Stimulated activated memory B cell treated with anti-CD40 and anti-IgM and Interleukin-4, amounts not matched to agents 10 μg/mL and 1 μg/mL and 100 μg/mL, for 72 hours (primary cell): Measurements from ENCODE around the gene EPX.

ENCODE experiments used
- ATAC-seq: fragments of 150-1000 bp; cut with Tn5 transposase; 2 replicates; pipeline ENCODE4 v1.10.0; 2021
- H3K27ac Mint-ChIP-seq: one replicate; pipeline ENCODE4 v1.8.0; 2022; ENCODE audit warnings: mild to moderate bottlenecking, mixed read lengths
- H3K27me3 Mint-ChIP-seq: one replicate; pipeline ENCODE4 v1.8.0; 2022; ENCODE audit warnings: mixed read lengths
- H3K36me3 Mint-ChIP-seq: one replicate; pipeline ENCODE4 v1.8.0; 2022; ENCODE audit warnings: mixed read lengths
- H3K4me1 Mint-ChIP-seq: one replicate; pipeline ENCODE4 v1.8.0; 2022; ENCODE audit warnings: mixed read lengths
- H3K4me3 Mint-ChIP-seq: one replicate; pipeline ENCODE4 v1.8.0; 2022; ENCODE audit warnings: mild to moderate bottlenecking, moderate library complexity, mixed read lengths
- H3K9me3 Mint-ChIP-seq: one replicate; pipeline ENCODE4 v1.8.0; 2022; ENCODE audit warnings: mixed read lengths

The EPX gene

GRCh38 chr17:58196610-58197009, 4.1 kb downstream of the EPX start:
- Mint-ChIP-seq H3K9me3 (no peaks in the 10 kb centered on the region), H3K27ac (no peak overlapping the region), H3K27me3 (peaks cover 73% of the 10 kb centered on the region), H3K4me1 (peaks cover 6% of the 10 kb centered on the region), H3K36me3 (no peaks in the 10 kb centered on the region), H3K4me3 (no peak overlapping the region)
- ATAC-seq: no peak

- Mint-ChIP-seq H3K9me3 (no peaks in the 10 kb centered on the region), H3K4me3 (peak overlapping the region; percentile 13), H3K4me1 (peaks cover 6% of the 10 kb centered on the region), H3K36me3 (peaks cover 3% of the 10 kb centered on the region), H3K27ac (no peak overlapping the region), H3K27me3 (peaks cover 46% of the 10 kb centered on the region)
- ATAC-seq: peak; percentile 82
Observed at GRCh38 chr17:58200024-58200633, 7.6 kb downstream of the EPX start.

- Mint-ChIP-seq H3K36me3 (peaks cover 18% of the 10 kb centered on the region), H3K4me1 (peaks cover 6% of the 10 kb centered on the region), H3K27ac (no peak overlapping the region), H3K4me3 (no peak overlapping the region), H3K27me3 (peaks cover 25% of the 10 kb centered on the region), H3K9me3 (no peaks in the 10 kb centered on the region)
- no peak for ATAC-seq
Observed at GRCh38 chr17:58202859-58203258, 10.3 kb downstream of the EPX start.

DNA sequence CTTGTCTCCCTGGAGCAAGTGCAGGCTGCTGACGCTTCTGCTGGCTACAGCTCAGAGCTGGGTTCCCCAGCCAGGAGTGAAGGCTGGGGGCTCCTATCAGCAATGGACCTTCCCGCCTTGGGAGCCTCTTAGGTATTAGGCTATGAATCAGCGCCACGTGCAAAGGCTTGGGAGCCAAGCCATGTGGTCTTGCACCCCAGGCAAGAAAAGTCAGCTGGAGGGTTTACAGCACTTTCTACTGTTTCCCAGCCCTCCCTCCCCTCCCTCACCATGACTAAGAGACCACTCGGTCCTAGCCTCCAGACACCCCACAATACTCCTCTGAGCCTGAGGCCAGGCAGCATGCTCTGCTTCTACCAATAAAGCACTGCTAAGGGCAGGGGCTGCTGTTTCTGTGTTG, 12.3 kb downstream of the EPX start:
- H3K9me3 Mint-ChIP-seq: no peaks in the 10 kb centered on the region
- no peak overlapping the region for H3K4me3 Mint-ChIP-seq
- no peak overlapping the region for H3K27ac Mint-ChIP-seq
- ATAC-seq: no peak
- H3K36me3 Mint-ChIP-seq: peaks cover 34% of the 10 kb centered on the region
- peaks cover 7% of the 10 kb centered on the region for H3K27me3 Mint-ChIP-seq
- peaks cover 6% of the 10 kb centered on the region for H3K4me1 Mint-ChIP-seq

DNA sequence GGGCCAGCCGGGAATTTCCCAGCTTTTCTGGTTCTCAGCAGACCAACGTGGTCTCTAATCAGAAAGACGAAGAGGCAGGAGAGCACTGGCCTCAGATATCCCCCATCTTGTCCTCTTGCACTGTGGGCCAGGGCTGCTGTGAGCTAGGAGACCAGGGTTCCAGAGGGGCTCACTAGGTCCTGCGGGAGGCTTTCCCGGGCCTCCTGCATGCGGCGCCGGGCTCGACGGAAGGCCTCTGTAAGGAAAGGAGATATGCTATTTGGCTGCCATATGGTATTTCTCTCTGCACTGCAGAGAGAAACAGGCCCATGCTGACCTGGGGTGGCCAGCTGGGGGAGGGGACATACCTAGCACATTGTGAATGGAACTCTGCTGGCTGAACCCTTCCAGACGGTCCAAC, 13.4 kb downstream of the EPX start:
- H3K4me1 Mint-ChIP-seq: no peaks in the 10 kb centered on the region
- no peak overlapping the region for H3K27ac Mint-ChIP-seq
- ATAC-seq: no peak
- no peak overlapping the region for H3K4me3 Mint-ChIP-seq
- H3K27me3 Mint-ChIP-seq: no peaks in the 10 kb centered on the region
- peaks cover 45% of the 10 kb centered on the region for H3K36me3 Mint-ChIP-seq
- H3K9me3 Mint-ChIP-seq: no peaks in the 10 kb centered on the region

DNA sequence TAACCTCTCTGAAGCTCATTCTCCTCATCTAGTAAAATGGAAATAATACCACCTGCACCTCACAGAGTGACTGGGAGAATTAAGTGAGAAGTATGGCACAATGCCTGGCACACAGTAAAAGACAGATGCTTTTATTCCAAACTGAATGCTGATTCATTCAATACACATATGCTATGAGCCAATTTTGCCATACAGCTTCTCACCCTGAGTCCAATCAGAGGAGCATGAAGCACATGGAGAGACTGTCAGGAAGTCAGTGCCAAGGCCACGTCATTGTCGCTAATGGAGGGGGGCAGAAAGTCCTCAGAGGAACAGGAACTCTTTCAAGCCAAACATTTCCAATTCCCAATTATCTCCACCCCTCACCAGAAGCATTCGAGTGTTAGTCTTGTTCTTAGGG, 14.9 kb downstream of the EPX start:
- Mint-ChIP-seq H3K9me3 (no peaks in the 10 kb centered on the region), H3K27ac (no peak overlapping the region), H3K4me1 (no peaks in the 10 kb centered on the region), H3K4me3 (no peak overlapping the region), H3K27me3 (no peaks in the 10 kb centered on the region), H3K36me3 (peaks cover 52% of the 10 kb centered on the region)
- ATAC-seq: no peak

DNA sequence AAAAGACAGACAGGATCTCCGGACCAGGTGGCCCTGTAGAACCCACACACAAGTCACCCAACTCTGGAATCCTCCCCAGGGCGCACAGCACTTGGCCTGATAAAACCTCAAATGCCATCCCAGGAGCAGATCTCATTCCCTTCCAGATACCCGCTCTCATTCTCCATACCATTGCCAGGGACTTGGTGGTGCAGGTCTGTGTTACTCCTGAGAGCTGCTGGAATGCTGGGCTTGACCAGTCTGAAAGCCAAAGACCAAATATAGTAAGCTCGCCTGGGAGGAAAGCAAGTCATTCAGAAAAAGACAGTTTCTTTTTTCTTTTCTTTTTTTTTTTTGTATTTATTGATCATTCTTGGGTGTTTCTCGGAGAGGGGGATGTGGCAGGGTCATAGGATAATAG, 15.8 kb downstream of the EPX start:
- H3K36me3 Mint-ChIP-seq: peaks cover 58% of the 10 kb centered on the region

GRCh38 chr17:58210922-58211321, 18.4 kb downstream of the EPX start:
- no peaks in the 10 kb centered on the region for H3K27me3 Mint-ChIP-seq
- H3K27ac Mint-ChIP-seq: no peak overlapping the region
- H3K4me1 Mint-ChIP-seq: no peaks in the 10 kb centered on the region
- no peak for ATAC-seq
- H3K4me3 Mint-ChIP-seq: no peak overlapping the region
- peaks cover 54% of the 10 kb centered on the region for H3K36me3 Mint-ChIP-seq
- H3K9me3 Mint-ChIP-seq: no peaks in the 10 kb centered on the region

More for the DNA sequence above, 15.8 kb downstream of the EPX start:
- Mint-ChIP-seq H3K27ac (no peak overlapping the region), H3K9me3 (no peaks in the 10 kb centered on the region), H3K27me3 (no peaks in the 10 kb centered on the region), H3K4me1 (no peaks in the 10 kb centered on the region), H3K4me3 (no peak overlapping the region)
- ATAC-seq: no peak

- no peak overlapping the region for H3K4me3 Mint-ChIP-seq
- no peaks in the 10 kb centered on the region for H3K27me3 Mint-ChIP-seq
- H3K9me3 Mint-ChIP-seq: no peaks in the 10 kb centered on the region
- H3K27ac Mint-ChIP-seq: no peak overlapping the region
- peaks cover 22% of the 10 kb centered on the region for H3K36me3 Mint-ChIP-seq
- H3K4me1 Mint-ChIP-seq: peaks cover 13% of the 10 kb centered on the region
- ATAC-seq: no peak
Observed at GRCh38 chr17:58215685-58216084, 23.2 kb downstream of the EPX start.

DNA sequence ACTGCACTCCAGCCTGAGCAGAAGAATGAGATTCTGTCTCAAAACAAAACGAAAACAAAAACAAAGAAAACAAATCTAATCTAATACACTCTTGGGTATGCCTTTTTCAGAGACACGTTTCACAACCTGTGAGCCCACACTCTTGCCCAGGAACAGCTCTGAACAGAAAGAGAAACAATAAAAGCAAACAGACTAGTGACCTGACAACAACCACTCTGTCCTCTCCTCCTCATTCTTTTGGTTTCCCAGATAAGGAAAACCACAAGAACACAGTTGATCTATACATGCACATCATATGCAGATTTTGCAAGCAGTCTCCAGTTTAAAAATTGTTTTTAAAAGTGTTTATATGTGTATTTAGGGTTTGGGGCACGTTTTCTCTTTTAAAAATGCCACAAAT, 25.2 kb downstream of the EPX start:
- Mint-ChIP-seq H3K9me3 (no peaks in the 10 kb centered on the region), H3K4me1 (peaks cover 19% of the 10 kb centered on the region), H3K36me3 (peaks cover 11% of the 10 kb centered on the region), H3K27me3 (no peaks in the 10 kb centered on the region), H3K27ac (peak overlapping the region; percentile 80), H3K4me3 (no peak overlapping the region)
- ATAC-seq: no peak

GRCh38 chr17:58219007-58219788, 26.7 kb downstream of the EPX start, which contains the start of gene MKS1:
MKS1 (minus strand) TSS chr17:58219255; CDS start chr17:58219230, 25 bp downstream.
- H3K4me3 Mint-ChIP-seq: peak within 1 kb of the TSS; percentile 85
- peak within 1 kb of the TSS; percentile 80 for H3K27ac Mint-ChIP-seq
- ATAC-seq: peak; percentile 99

GRCh38 chr17:58219789-58220183, 27.3 kb downstream of the EPX start:
- Mint-ChIP-seq H3K4me1 (peaks cover 28% of the 10 kb centered on the region), H3K36me3 (no peaks in the 10 kb centered on the region), H3K27me3 (no peaks in the 10 kb centered on the region), H3K4me3 (peak overlapping the region; percentile 85), H3K27ac (peak overlapping the region; percentile 80), H3K9me3 (no peaks in the 10 kb centered on the region)
- ATAC-seq: no peak

More at GRCh38 chr17:58219007-58219788, 26.7 kb downstream of the EPX start, which contains the start of gene MKS1:
- Mint-ChIP-seq H3K27me3 (no peaks in the 10 kb centered on the region), H3K36me3 (no peaks in the 10 kb centered on the region), H3K9me3 (no peaks in the 10 kb centered on the region), H3K4me1 (peaks cover 23% of the 10 kb centered on the region)

GRCh38 chr17:58224315-58224714, 31.8 kb downstream of the EPX start:
- Mint-ChIP-seq H3K9me3 (no peaks in the 10 kb centered on the region), H3K27me3 (no peaks in the 10 kb centered on the region), H3K4me1 (peaks cover 20% of the 10 kb centered on the region), H3K36me3 (no peaks in the 10 kb centered on the region), H3K27ac (no peak overlapping the region), H3K4me3 (no peak overlapping the region)
- no peak for ATAC-seq

GRCh38 chr17:58227733-58228132, 35.2 kb downstream of the EPX start:
- ATAC-seq: no peak
- Mint-ChIP-seq H3K27me3 (no peaks in the 10 kb centered on the region), H3K9me3 (no peaks in the 10 kb centered on the region), H3K4me1 (peaks cover 22% of the 10 kb centered on the region), H3K36me3 (no peaks in the 10 kb centered on the region), H3K27ac (no peak overlapping the region), H3K4me3 (no peak overlapping the region)

DNA sequence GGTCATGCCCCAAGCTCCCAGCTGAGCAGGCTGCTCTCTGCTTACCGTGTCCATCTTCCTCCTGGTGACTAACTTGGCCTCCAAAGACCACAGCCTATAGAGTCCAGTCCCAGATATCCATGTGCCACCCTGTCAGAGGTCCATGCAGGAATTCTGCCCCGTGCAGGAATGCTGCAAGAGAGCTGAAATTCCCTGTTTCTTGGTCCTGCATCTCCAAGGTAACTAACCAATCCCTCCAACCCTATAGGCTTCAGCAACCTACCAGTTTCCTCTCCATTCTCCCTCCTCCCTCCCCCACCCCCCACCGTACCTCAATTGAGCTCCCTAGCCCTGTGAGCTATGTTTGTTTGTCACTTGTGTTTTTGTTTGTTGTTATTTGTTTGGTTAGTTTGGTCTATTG, 36.2 kb downstream of the EPX start:
- Mint-ChIP-seq H3K4me1 (peaks cover 28% of the 10 kb centered on the region), H3K9me3 (no peaks in the 10 kb centered on the region), H3K4me3 (no peak overlapping the region), H3K27ac (no peak overlapping the region), H3K27me3 (no peaks in the 10 kb centered on the region), H3K36me3 (no peaks in the 10 kb centered on the region)
- ATAC-seq: no peak

DNA sequence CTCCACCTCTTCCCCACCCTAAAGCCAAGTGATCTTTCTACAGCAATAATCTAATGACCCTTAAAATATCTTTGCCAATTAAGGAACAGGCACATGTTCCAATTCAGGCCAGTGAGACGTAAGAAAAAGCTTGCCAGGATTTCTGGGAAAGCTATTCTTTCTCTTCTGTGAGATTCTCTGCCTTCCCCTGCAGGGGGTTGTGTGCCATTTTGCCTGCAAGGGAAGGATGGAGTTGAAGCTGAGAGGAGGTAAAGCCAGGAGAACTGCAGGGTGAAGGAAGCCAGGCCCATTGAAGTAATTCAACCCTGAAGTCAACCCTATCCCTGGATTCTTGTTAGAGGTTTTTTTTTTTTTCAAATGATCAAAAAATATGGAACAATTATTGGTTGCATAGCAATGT, 36.9 kb downstream of the EPX start:
- Mint-ChIP-seq H3K27ac (no peak overlapping the region), H3K4me3 (no peak overlapping the region), H3K4me1 (peaks cover 26% of the 10 kb centered on the region), H3K9me3 (no peaks in the 10 kb centered on the region), H3K27me3 (no peaks in the 10 kb centered on the region), H3K36me3 (no peaks in the 10 kb centered on the region)
- no peak for ATAC-seq
